ENCODE measurements around the gene CPXM2. TPM values are rescaled to one million over a fixed set of nuclear protein-coding genes. Genes with fewer than 3 reads are reported as not detected.

The CPXM2 gene
- total RNA-seq, 2 experiments from 2014 or later = not detected

- no peak for DNase-seq
- Mint-ChIP-seq H3K27ac (no peak overlapping the region), H3K36me3 (ENCODE audit: low read depth) (no peaks in the 10 kb centered on the region), H3K9me3 (peaks cover 2% of the 10 kb centered on the region), H3K4me1 (no peaks in the 10 kb centered on the region), H3K4me3 (no peak overlapping the region), H3K27me3 (peaks cover 6% of the 10 kb centered on the region)
- POLR2A ChIA-PET = no interaction called here
- CTCF ChIA-PET = no interaction called here
Observed at GRCh38 chr10:123786306-123786705, 105.3 kb downstream of the CPXM2 start.

DNA sequence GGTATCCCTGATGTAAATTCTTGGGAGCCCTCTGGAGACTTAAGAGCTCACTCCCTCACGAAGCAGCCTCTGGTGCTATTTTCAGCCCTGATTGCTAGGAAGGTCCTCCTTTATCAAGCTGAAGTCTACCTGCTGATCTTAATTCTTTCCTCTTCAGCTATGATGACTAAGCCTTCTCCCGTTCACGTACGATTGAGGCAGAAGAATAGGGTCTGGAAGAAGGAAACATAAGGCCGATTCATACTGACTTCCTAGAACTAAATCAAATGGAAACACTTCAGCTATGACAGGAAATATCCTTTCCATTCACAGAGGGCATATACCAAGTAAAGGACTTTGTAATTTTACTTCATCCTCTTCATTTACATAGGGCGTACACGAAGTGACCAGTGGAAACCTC lies 107.0 kb downstream of the CPXM2 start:
- no peaks in the 10 kb centered on the region for H3K9me3 Mint-ChIP-seq
- ChIA-PET CTCF (no interaction called here), POLR2A (no interaction called here)
- H3K4me1 Mint-ChIP-seq = no peaks in the 10 kb centered on the region
- H3K27me3 Mint-ChIP-seq = peaks cover 7% of the 10 kb centered on the region
- DNase-seq = no peak
- H3K4me3 Mint-ChIP-seq = no peak overlapping the region
- H3K27ac Mint-ChIP-seq = no peak overlapping the region
- no peaks in the 10 kb centered on the region for H3K36me3 Mint-ChIP-seq (ENCODE audit: low read depth)

DNA sequence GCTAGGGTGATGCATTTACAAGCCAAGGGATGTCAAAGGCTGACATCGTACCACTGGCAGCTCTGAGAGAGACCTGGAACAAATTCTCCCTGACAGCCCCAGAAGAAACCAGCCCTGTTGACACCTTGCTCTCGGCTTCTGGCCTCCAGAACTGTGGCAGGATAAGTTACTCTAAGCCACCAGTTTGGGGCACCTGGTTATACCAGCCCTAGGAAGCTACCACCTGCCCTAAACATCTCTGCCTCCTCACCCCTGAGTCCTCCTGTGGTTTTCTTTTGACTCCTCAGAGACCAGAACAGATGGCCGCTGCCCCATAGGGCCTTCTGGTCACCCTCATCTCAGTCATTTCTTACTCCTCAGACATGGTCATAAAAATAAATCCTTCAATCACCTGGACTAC lies 107.4 kb downstream of the CPXM2 start:
- DNase-seq = no peak
- Mint-ChIP-seq H3K4me3 (no peak overlapping the region), H3K27ac (no peak overlapping the region), H3K27me3 (peaks cover 7% of the 10 kb centered on the region), H3K4me1 (no peaks in the 10 kb centered on the region), H3K36me3 (ENCODE audit: low read depth) (no peaks in the 10 kb centered on the region), H3K9me3 (no peaks in the 10 kb centered on the region)
- ChIA-PET POLR2A (no interaction called here), CTCF (no interaction called here)

DNA sequence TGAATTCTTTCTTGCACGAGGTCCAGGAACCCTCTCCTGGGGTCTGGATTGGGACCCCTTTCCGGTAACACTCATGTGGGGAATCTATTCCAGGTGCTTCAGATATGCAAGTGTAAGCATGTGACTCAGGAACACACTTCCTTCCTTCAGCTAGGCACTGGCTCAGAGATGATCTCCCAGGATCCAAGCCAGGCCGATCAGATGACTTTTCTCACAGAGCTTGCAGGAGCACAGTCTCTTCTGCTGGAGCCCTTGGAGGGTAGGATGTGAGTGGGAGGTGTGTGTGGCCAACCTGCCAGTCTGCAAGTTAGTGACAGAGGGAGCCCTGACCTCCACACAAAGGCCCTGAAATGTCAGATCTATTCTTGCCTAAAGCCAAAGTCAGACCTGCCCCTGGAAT lies 108.3 kb downstream of the CPXM2 start:
- ChIA-PET POLR2A (no interaction called here), CTCF (no interaction called here)
- Mint-ChIP-seq H3K27ac (no peak overlapping the region), H3K36me3 (ENCODE audit: low read depth) (no peaks in the 10 kb centered on the region), H3K27me3 (peaks cover 7% of the 10 kb centered on the region), H3K4me1 (no peaks in the 10 kb centered on the region), H3K4me3 (no peak overlapping the region), H3K9me3 (no peaks in the 10 kb centered on the region)
- no peak for DNase-seq

GRCh38 chr10:123782549-123782948 lies 109.1 kb downstream of the CPXM2 start:
- no peak for DNase-seq
- CTCF ChIA-PET = no interaction called here

GRCh38 chr10:123781956-123782500 lies 109.6 kb downstream of the CPXM2 start:
- no peaks in the 10 kb centered on the region for H3K4me1 Mint-ChIP-seq
- DNase-seq = no peak
- no peaks in the 10 kb centered on the region for H3K9me3 Mint-ChIP-seq
- no peak overlapping the region for H3K27ac Mint-ChIP-seq
- no peak overlapping the region for H3K4me3 Mint-ChIP-seq
- ChIA-PET POLR2A (no interaction called here), CTCF (no interaction called here)
- H3K36me3 Mint-ChIP-seq (ENCODE audit: low read depth) = no peaks in the 10 kb centered on the region
- peaks cover 12% of the 10 kb centered on the region for H3K27me3 Mint-ChIP-seq

More at GRCh38 chr10:123782549-123782948, 109.1 kb downstream of the CPXM2 start:
- Mint-ChIP-seq H3K9me3 (no peaks in the 10 kb centered on the region), H3K4me3 (no peak overlapping the region), H3K27ac (no peak overlapping the region), H3K27me3 (peaks cover 12% of the 10 kb centered on the region), H3K36me3 (ENCODE audit: low read depth) (no peaks in the 10 kb centered on the region), H3K4me1 (no peaks in the 10 kb centered on the region)
- POLR2A ChIA-PET = no interaction called here

GRCh38 chr10:123781324-123781900 lies 110.2 kb downstream of the CPXM2 start:
- H3K9me3 Mint-ChIP-seq = no peaks in the 10 kb centered on the region
- POLR2A ChIA-PET = no interaction called here
- H3K36me3 Mint-ChIP-seq (ENCODE audit: low read depth) = no peaks in the 10 kb centered on the region
- H3K27ac Mint-ChIP-seq = no peak overlapping the region
- DNase-seq = no peak
- no peaks in the 10 kb centered on the region for H3K4me1 Mint-ChIP-seq
- peaks cover 12% of the 10 kb centered on the region for H3K27me3 Mint-ChIP-seq
- CTCF ChIA-PET = no interaction called here
- H3K4me3 Mint-ChIP-seq = no peak overlapping the region

GRCh38 chr10:123778719-123779517 lies 112.7 kb downstream of the CPXM2 start:
- Mint-ChIP-seq H3K27me3 (peaks cover 9% of the 10 kb centered on the region), H3K27ac (no peak overlapping the region), H3K4me3 (no peak overlapping the region), H3K36me3 (ENCODE audit: low read depth) (no peaks in the 10 kb centered on the region), H3K4me1 (no peaks in the 10 kb centered on the region), H3K9me3 (peaks cover 3% of the 10 kb centered on the region)
- no peak for DNase-seq
- POLR2A ChIA-PET = no interaction called here
- CTCF ChIA-PET = no interaction called here

GRCh38 chr10:123777881-123778280 lies 113.7 kb downstream of the CPXM2 start:
- no peak overlapping the region for H3K4me3 Mint-ChIP-seq
- no peaks in the 10 kb centered on the region for H3K36me3 Mint-ChIP-seq (ENCODE audit: low read depth)
- H3K9me3 Mint-ChIP-seq = peaks cover 10% of the 10 kb centered on the region
- no peak overlapping the region for H3K27ac Mint-ChIP-seq
- CTCF ChIA-PET = no interaction called here
- DNase-seq = no peak
- peaks cover 3% of the 10 kb centered on the region for H3K4me1 Mint-ChIP-seq
- POLR2A ChIA-PET = no interaction called here
- H3K27me3 Mint-ChIP-seq = peaks cover 9% of the 10 kb centered on the region

DNA sequence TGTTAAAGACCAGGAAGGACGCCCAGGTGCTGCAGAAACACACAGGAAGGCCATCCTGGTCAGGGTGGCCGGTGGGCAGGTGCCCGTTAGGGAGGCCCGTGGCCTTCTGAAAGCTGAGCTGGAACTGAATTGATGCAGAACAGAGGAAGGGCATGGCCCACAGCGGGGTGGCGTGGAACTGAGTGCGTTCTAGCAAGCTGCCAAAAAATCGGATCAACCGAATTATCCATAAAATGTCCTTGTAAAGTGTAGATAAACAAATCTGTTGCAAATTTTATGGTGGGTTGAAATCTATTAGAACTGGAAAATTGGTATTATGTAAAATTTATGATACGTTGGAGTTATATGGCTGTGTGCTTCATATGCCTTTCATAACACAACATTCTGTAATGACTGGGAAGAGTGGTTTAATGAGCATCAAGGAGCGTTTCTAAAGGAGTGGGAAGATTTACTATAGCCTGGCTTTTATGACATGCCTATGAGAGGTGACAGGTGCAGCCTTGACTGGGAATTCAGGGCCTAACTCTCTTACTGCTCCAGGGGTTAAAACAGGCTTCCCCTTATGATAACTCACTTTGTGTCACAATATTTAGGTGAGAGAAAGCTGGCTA lies 117.4 kb downstream of the CPXM2 start:
- peaks cover 4% of the 10 kb centered on the region for H3K27me3 Mint-ChIP-seq
- POLR2A ChIA-PET = no interaction called here
- peaks cover 11% of the 10 kb centered on the region for H3K9me3 Mint-ChIP-seq
- H3K27ac Mint-ChIP-seq = no peak overlapping the region
- H3K4me3 Mint-ChIP-seq = no peak overlapping the region
- H3K36me3 Mint-ChIP-seq (ENCODE audit: low read depth) = no peaks in the 10 kb centered on the region
- CTCF ChIA-PET = no interaction called here
- DNase-seq = no peak
- H3K4me1 Mint-ChIP-seq = peaks cover 3% of the 10 kb centered on the region

GRCh38 chr10:123772645-123773508 lies 118.7 kb downstream of the CPXM2 start:
- peak; percentile 12 for DNase-seq
- Mint-ChIP-seq H3K4me3 (peak overlapping the region; percentile 32), H3K9me3 (peaks cover 11% of the 10 kb centered on the region), H3K36me3 (ENCODE audit: low read depth) (no peaks in the 10 kb centered on the region), H3K27ac (peak overlapping the region; percentile 68), H3K4me1 (peaks cover 3% of the 10 kb centered on the region), H3K27me3 (peaks cover 2% of the 10 kb centered on the region)
- CTCF ChIA-PET = no interaction called here
- POLR2A ChIA-PET = no interaction called here

DNA sequence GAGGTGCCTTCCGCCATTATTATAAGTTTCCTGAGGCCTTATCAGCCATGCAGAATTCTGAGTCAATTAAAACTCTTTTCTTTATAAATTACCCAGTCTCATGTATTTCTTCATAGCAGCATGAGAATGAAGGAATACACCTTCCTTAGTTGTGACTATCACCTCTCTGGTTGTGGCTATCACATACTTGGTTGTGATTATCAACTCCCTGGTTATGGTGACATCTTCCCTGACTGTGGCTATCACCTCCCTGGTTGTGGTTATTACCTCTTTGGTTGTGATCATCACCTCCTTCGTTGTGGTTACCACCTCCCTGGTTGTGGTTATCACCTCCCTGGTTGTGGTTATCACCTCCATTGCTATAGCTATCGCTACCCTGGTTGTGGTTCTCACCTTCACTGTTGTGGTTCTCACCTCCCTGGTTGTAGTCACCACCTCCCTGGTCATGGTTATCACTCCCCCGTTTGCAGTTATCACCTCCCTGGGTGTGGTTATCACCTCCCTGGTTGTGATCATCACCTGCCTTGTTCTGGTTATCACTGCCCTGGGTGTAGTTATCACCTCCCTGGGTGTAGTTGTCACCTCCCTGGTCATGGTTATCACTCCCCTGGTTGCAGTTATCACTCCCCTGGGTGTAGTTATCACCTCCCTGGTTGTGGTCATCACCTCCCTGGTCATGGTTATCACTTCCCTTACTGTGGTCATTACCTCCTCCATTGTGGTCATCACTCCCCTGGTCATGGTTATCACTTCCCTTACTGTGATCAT lies 119.5 kb downstream of the CPXM2 start:
- Mint-ChIP-seq H3K36me3 (ENCODE audit: low read depth) (no peaks in the 10 kb centered on the region), H3K27me3 (no peaks in the 10 kb centered on the region), H3K4me1 (peaks cover 3% of the 10 kb centered on the region), H3K27ac (no peak overlapping the region), H3K9me3 (peaks cover 11% of the 10 kb centered on the region), H3K4me3 (no peak overlapping the region)
- ChIA-PET POLR2A (no interaction called here), CTCF (no interaction called here)
- no peak for DNase-seq

Data from activated CD4-positive, alpha-beta T cell treated with anti-CD3 and anti-CD28 coated beads, Interleukin-2, amount 10 ng/mL, durations not matched to agents 7 days and 5 days (primary cell).